Spleen (tissue), 11 donors: ENCODE data around the gene OMG. TPM values are rescaled to one million over a fixed set of nuclear protein-coding genes. Genes with fewer than 3 reads are reported as not detected.

Source experiments
- DNase-seq: peaks from one replicate; pipeline ENCODE4 v3.0.0-alpha.2; 2020
- H3K27ac ChIP-seq, 8 donors: fragments of 200-600 bp; sonication (generic) in 7 of 8; 1 replicate in 4 of 8; 2 replicates in 4 of 8; pipeline versions ENCODE4 v1.5.0 to v1.8.0; 2016 to 2021; ENCODE audit warnings: inconsistent platforms in 4 of 8, mild to moderate bottlenecking in 4 of 8, moderate library complexity in 1 of 8
- H3K27me3 ChIP-seq, 7 donors: fragments of 200-600 bp; sonication (generic) in 6 of 7; replicated peaks in 1 of 7; 1 replicate in 4 of 7; 2 replicates in 3 of 7; pipeline versions ENCODE4 v1.5.0 to v1.8.0; 2016 to 2021; ENCODE audit warnings: inconsistent platforms in 3 of 7, mild to moderate bottlenecking in 1 of 7
- H3K36me3 ChIP-seq, 6 donors: fragments of 200-600 bp; sonication (generic) in 5 of 6; 1 replicate in 4 of 6; 2 replicates in 2 of 6; pipeline versions ENCODE4 v1.5.0 to v1.8.0; 2016 to 2021; ENCODE audit warnings: inconsistent platforms in 2 of 6
- H3K4me1 ChIP-seq, 6 donors: fragments of 200-600 bp; sonication (generic) in 5 of 6; 1 replicate in 3 of 6; 2 replicates in 3 of 6; pipeline versions ENCODE4 v1.5.0 to v1.8.0; 2016 to 2021; ENCODE audit warnings: inconsistent platforms in 3 of 6
- H3K4me3 ChIP-seq, 8 donors: fragments of 200-600 bp; sonication (generic) in 7 of 8; 1 replicate in 4 of 8; 2 replicates in 4 of 8; pipeline versions ENCODE4 v1.5.0 to v1.8.0; 2016 to 2021; ENCODE audit warnings: inconsistent platforms in 4 of 8, mild to moderate bottlenecking in 4 of 8, moderate library complexity in 2 of 8
- H3K9me3 ChIP-seq, 8 donors: fragments of 200-600 bp; sonication (generic) in 7 of 8; 1 replicate in 4 of 8; 2 replicates in 4 of 8; pipeline versions ENCODE4 v1.5.0 to v1.8.0; 2016 to 2021; ENCODE audit warnings: inconsistent platforms in 4 of 8
- POLR2A ChIP-seq, 3 donors: fragments of 450-650 bp; IDR thresholded peaks; one replicate each; pipeline ENCODE4 v1.5.1; 2017; ENCODE audit warnings: antibody characterized with exemption in 3 of 3, mild to moderate bottlenecking in 1 of 3
- POLR2AphosphoS5 ChIP-seq, 3 donors: sonication (generic); formaldehyde crosslinking; IDR thresholded peaks; one replicate each; pipeline ENCODE4 v1.5.1; 2017; ENCODE audit warnings: antibody characterized with exemption in 3 of 3
- WGBS, 5 donors: extraction: QIAGEN DNeasy Blood & Tissue Kit in 3 of 5; methylation state at CpG; one replicate each; pipeline versions ENCODE4 v1.1.5 to v1.1.7; 2013 to 2018; 5-methylcytosine and 5-hydroxymethylcytosine counted together
- intact Hi-C: fragments of 100-400 bp; cut with DNase I; formaldehyde crosslinking; loops from one replicate; pipeline ENCODE4 v1.15.0; 2023; ENCODE audit warnings: low total_unique reads
- polyA plus RNA-seq, 3 donors: library from polyadenylated mRNA; stranded (reverse); fragments of 200-250 nt; gene quantifications; one replicate each; pipeline ENCODE4 v1.2.1, GENCODE V29; 2013
- total RNA-seq, 7 donors: library from RNA; depleted of rRNA in 3 of 7; stranded (reverse); fragments of >200 nt in 3 of 7; fragmentation: NEBNext Ultra II Directional in 4 of 7; extraction: Animal tissue kit (Norgen Biotek cat#: 25700) in 4 of 7; gene quantifications; one replicate each; pipeline versions ENCODE4 v1.1.0 to v1.2.1, GENCODE V29; 2016 to 2021
- TF ChIP-seq, protein P1 (sequence below), 11 experiments: fragments of 200-600 bp in 7 of 11; fragments of 450-650 bp in 4 of 11; sonication (generic) in 4 of 11; IDR thresholded peaks in 8 of 11; conservative IDR thresholded peaks in 3 of 11; 1 replicate in 7 of 11; 2 replicates in 4 of 11; pipeline versions ENCODE4 v1.4.0 to v1.8.0; 2016 to 2021; ENCODE audit warnings: antibody characterized with exemption in 11 of 11, inconsistent platforms in 4 of 11, mild to moderate bottlenecking in 1 of 11
- donor health status: healthy with polysubstance abuse.
- donor health status: DM: no; HTN: no; CAD: no; lungs with moderate emphysema.
- donor health status: DM: no; HTN: no; CAD: no.
- donor health status: Bipolar disorder and iron deficiency.
- donor health status: healthy.
- donor health status: DM: no; HTN: no; CAD: no.
- donor health status: DM: yes; HTN: yes; CAD: no.

OMG gene
- total and polyA plus RNA-seq, 10 donors: 0.41 to 14.5 (median 4.0) TPM; not detected in 1

DNA sequence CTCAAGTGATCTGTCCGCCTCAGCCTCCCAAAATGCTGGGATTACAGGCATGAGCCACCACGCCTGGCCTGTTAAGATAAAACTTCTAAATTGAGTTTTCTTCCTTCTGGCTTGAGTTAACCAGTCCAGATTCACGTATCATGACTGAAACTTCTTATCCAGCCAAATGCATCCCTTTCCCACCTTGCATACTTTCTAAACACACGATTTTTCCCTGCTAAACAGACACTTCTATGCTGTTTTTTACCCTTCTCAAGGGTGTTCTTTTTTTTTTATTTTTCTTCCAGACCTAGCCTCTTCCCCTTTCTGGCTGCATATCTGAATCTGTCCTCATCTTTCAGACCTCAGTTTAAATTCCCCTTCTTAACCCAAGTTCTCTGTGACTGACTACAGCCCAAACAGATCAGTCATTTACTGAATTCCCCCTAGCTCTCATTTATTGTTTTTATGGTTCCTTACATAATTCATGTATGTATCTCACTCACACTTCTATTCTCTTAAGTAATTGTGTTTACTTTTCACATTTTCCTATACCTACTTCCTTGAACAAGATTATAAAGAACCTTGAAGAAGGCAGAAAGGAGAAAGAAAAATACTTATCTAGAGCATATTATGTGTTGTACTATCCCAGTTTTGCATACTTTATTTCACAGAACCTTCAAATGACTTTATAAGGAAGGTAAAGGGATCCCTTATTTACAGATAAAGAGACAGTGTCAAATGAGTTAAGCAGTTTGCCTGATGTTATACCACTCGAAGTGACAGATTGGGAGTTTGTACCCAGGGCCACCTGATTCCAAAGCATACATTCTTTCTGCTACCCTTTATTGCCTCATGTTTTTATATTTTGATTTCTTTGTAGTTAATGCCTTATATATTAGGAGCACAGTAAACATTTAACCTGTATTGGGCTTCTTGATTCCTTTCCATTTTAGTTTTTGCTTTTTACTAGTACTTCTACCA, 11.6 kb upstream of the OMG start:
- intact Hi-C loops: loop anchor here (10.0 kb wide), 1 partner anchor 64 kb away; no protein-coding TSS in a partner anchor
- Histone ChIP-seq H3K9me3 (no peaks in the 10 kb centered on the region), H3K27me3 (no peaks in the 10 kb centered on the region), H3K4me3 (peak overlapping the region in 7 of 8 donors; percentile 10 to 73 (median 45)), H3K36me3 (peaks cover 0 to 45% (median 23%) of the 10 kb centered on the region in 6 donors), H3K27ac (peak overlapping the region; percentile 23 to 94 (median 90)), H3K4me1 (peaks cover 16 to 78% (median 39%) of the 10 kb centered on the region in 6 donors)
- DNase-seq: no peak
- TF ChIP-seq POLR2A (IDR thresholded peaks at IDR 0.05) (peak in 1 of 3 donors; percentile 23), POLR2AphosphoS5 (IDR thresholded peaks at IDR 0.05) (no peak)
- TF ChIP-seq, protein P1, sequence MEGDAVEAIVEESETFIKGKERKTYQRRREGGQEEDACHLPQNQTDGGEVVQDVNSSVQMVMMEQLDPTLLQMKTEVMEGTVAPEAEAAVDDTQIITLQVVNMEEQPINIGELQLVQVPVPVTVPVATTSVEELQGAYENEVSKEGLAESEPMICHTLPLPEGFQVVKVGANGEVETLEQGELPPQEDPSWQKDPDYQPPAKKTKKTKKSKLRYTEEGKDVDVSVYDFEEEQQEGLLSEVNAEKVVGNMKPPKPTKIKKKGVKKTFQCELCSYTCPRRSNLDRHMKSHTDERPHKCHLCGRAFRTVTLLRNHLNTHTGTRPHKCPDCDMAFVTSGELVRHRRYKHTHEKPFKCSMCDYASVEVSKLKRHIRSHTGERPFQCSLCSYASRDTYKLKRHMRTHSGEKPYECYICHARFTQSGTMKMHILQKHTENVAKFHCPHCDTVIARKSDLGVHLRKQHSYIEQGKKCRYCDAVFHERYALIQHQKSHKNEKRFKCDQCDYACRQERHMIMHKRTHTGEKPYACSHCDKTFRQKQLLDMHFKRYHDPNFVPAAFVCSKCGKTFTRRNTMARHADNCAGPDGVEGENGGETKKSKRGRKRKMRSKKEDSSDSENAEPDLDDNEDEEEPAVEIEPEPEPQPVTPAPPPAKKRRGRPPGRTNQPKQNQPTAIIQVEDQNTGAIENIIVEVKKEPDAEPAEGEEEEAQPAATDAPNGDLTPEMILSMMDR (IDR thresholded peaks at IDR 0.05 in 8 of 11, conservative IDR thresholded peaks at IDR 0.05 in 3 of 11): no peak
- 38 to 51% (median 43%) methylated on average over 5 of the region's 5 CpGs for WGBS, 5 donors

DNA sequence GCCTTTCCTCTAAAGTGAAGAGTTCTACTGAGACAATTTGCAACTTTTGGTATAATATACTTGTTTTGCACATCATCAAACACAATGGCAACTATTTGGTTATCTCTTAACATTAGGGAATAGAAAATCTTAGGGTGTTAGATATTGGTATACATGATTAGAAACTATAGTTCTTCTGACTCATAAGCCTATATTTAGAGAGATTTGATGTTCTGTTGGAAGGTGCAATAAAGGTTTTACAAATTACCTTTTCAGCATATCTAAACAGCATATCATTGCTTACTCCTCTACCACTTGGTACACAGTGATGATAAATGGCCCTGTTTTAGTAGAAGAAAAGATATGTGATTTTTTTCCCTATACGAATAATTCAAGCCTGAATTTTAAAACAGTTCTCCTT, 10.6 kb upstream of the OMG start:
- Histone ChIP-seq H3K36me3 (peaks cover 0 to 55% (median 28%) of the 10 kb centered on the region in 6 donors), H3K9me3 (no peaks in the 10 kb centered on the region), H3K27ac (peak overlapping the region; percentile 23 to 94 (median 90)), H3K27me3 (no peaks in the 10 kb centered on the region), H3K4me3 (peak overlapping the region in 4 of 8 donors; percentile 17 to 73 (median 52)), H3K4me1 (peaks cover 16 to 86% (median 39%) of the 10 kb centered on the region in 6 donors)
- TF ChIP-seq POLR2A (IDR thresholded peaks at IDR 0.05) (no peak), POLR2AphosphoS5 (IDR thresholded peaks at IDR 0.05) (no peak)
- TF ChIP-seq, protein P1 (IDR thresholded peaks at IDR 0.05 in 8 of 11, conservative IDR thresholded peaks at IDR 0.05 in 3 of 11): no peak
- no peak for DNase-seq
- 25 to 58% (median 31%) methylated on average over 1 of the region's 1 CpG for WGBS, 5 donors
- intact Hi-C loops: loop anchor here (10.0 kb wide), 1 partner anchor 63 kb away; no protein-coding TSS in a partner anchor

- Histone ChIP-seq H3K4me3 (no peak overlapping the region), H3K36me3 (peaks cover 0 to 27% (median 12%) of the 10 kb centered on the region in 6 donors), H3K4me1 (peaks cover 0 to 31% (median 0%) of the 10 kb centered on the region in 6 donors), H3K27me3 (no peaks in the 10 kb centered on the region), H3K9me3 (no peaks in the 10 kb centered on the region), H3K27ac (no peak overlapping the region)
- no peak for DNase-seq
- TF ChIP-seq, protein P1 (IDR thresholded peaks at IDR 0.05 in 8 of 11, conservative IDR thresholded peaks at IDR 0.05 in 3 of 11): no peak
- TF ChIP-seq POLR2A (IDR thresholded peaks at IDR 0.05) (no peak), POLR2AphosphoS5 (IDR thresholded peaks at IDR 0.05) (no peak)
- intact Hi-C loops: loop anchor here (10.0 kb wide), 1 partner anchor 55 kb away; no protein-coding TSS in a partner anchor
Measured at GRCh38 chr17:31299624-31300023, 2.6 kb upstream of the OMG start.

- Histone ChIP-seq H3K9me3 (no peaks in the 10 kb centered on the region), H3K27ac (no peak overlapping the region), H3K4me1 (no peaks in the 10 kb centered on the region), H3K27me3 (no peaks in the 10 kb centered on the region), H3K36me3 (peaks cover 0 to 7% (median 0%) of the 10 kb centered on the region in 6 donors), H3K4me3 (no peak overlapping the region)
- 90 to 98% (median 93%) methylated on average over 2 of the region's 2 CpGs for WGBS, 5 donors
- TF ChIP-seq, protein P1 (IDR thresholded peaks at IDR 0.05 in 8 of 11, conservative IDR thresholded peaks at IDR 0.05 in 3 of 11): no peak
- TF ChIP-seq POLR2A (IDR thresholded peaks at IDR 0.05) (no peak), POLR2AphosphoS5 (IDR thresholded peaks at IDR 0.05) (no peak)
- no peak for DNase-seq
- intact Hi-C loops: no loop called here
Measured at GRCh38 chr17:31296142-31296541, 897 bp downstream of the OMG start.
